Measurements from ENCODE around the gene ETNK2. TPM values are rescaled to one million over a fixed set of nuclear protein-coding genes. Genes with fewer than 3 reads are reported as not detected.

ETNK2 gene
- total RNA-seq, 4 donors from 2014 or later: 5.6 to 15.3 (median 6.8) TPM

GRCh38 chr1:204143276-204144041 is 8.4 kb downstream of the ETNK2 start:
- H3K4me3 ChIP-seq: no peak overlapping the region
- no peak overlapping the region for H3K27ac ChIP-seq (replicated peaks in 1 of 4)
- H3K9me3 ChIP-seq: no peaks in the 10 kb centered on the region
- peaks cover 0 to 10% (median 3%) of the 10 kb centered on the region in 4 donors for H3K36me3 ChIP-seq
- H3K4me1 ChIP-seq: no peaks in the 10 kb centered on the region
- DNase-seq (ENCODE audit: extremely low spot score): no peak
- H3K27me3 ChIP-seq: peaks cover 0 to 9% (median 0%) of the 10 kb centered on the region in 4 donors
- intact Hi-C loops (cut with DNase I): no loop called here
- no peak for TF ChIP-seq EP300 (IDR thresholded peaks at IDR 0.05)
- no peak for TF ChIP-seq POLR2A (IDR thresholded peaks at IDR 0.05; ENCODE audit: low read depth)
- no peak for TF ChIP-seq CTCF (IDR thresholded peaks at IDR 0.05)
- TF ChIP-seq POLR2AphosphoS5 (IDR thresholded peaks at IDR 0.05): no peak
- WGBS: 83% methylated on average over 13 of the region's 14 CpGs

- Histone ChIP-seq H3K27ac (replicated peaks in 1 of 4) (no peak overlapping the region), H3K36me3 (peaks cover 0 to 14% (median 7%) of the 10 kb centered on the region in 4 donors), H3K9me3 (no peaks in the 10 kb centered on the region), H3K4me3 (no peak overlapping the region), H3K27me3 (peaks cover 0 to 9% (median 0%) of the 10 kb centered on the region in 4 donors), H3K4me1 (no peaks in the 10 kb centered on the region)
- DNase-seq (ENCODE audit: extremely low spot score): no peak
- intact Hi-C loops (cut with DNase I): no loop called here
- no peak for TF ChIP-seq POLR2A (IDR thresholded peaks at IDR 0.05; ENCODE audit: low read depth)
- no peak for TF ChIP-seq POLR2AphosphoS5 (IDR thresholded peaks at IDR 0.05)
- no peak for TF ChIP-seq EP300 (IDR thresholded peaks at IDR 0.05)
- TF ChIP-seq CTCF (IDR thresholded peaks at IDR 0.05): no peak
- WGBS: 93% methylated on average over 5 of the region's 5 CpGs
Observed at GRCh38 chr1:204142032-204142974, 9.5 kb downstream of the ETNK2 start.

- Histone ChIP-seq H3K9me3 (no peaks in the 10 kb centered on the region), H3K36me3 (peaks cover 0 to 14% (median 8%) of the 10 kb centered on the region in 4 donors), H3K4me3 (no peak overlapping the region), H3K27ac (replicated peaks in 1 of 4) (no peak overlapping the region), H3K4me1 (no peaks in the 10 kb centered on the region), H3K27me3 (peaks cover 0 to 9% (median 0%) of the 10 kb centered on the region in 4 donors)
- 100% methylated on average over 3 of the region's 3 CpGs for WGBS
- no peak for DNase-seq (ENCODE audit: extremely low spot score)
- intact Hi-C loops (cut with DNase I): no loop called here
- TF ChIP-seq EP300 (IDR thresholded peaks at IDR 0.05) (no peak), CTCF (IDR thresholded peaks at IDR 0.05) (no peak), POLR2AphosphoS5 (IDR thresholded peaks at IDR 0.05) (no peak), POLR2A (IDR thresholded peaks at IDR 0.05; ENCODE audit: low read depth) (no peak)
Observed at GRCh38 chr1:204141131-204141530, 10.7 kb downstream of the ETNK2 start.

- H3K27ac ChIP-seq (replicated peaks in 1 of 4): no peak overlapping the region
- intact Hi-C loops (cut with DNase I): no loop called here
- no peaks in the 10 kb centered on the region for H3K4me1 ChIP-seq
- H3K9me3 ChIP-seq: no peaks in the 10 kb centered on the region
- no peak for DNase-seq (ENCODE audit: extremely low spot score)
- peaks cover 0 to 9% (median 0%) of the 10 kb centered on the region in 4 donors for H3K27me3 ChIP-seq
- H3K36me3 ChIP-seq: peaks cover 0 to 14% (median 5%) of the 10 kb centered on the region in 4 donors
- no peak overlapping the region for H3K4me3 ChIP-seq
- TF ChIP-seq POLR2AphosphoS5 (IDR thresholded peaks at IDR 0.05): no peak
- 93% methylated on average over 6 of the region's 6 CpGs for WGBS
Observed at GRCh38 chr1:204139952-204140351, 11.9 kb downstream of the ETNK2 start.

- no peak for DNase-seq (ENCODE audit: extremely low spot score)
- Histone ChIP-seq H3K27me3 (peaks cover 0 to 9% (median 0%) of the 10 kb centered on the region in 4 donors), H3K4me3 (no peak overlapping the region), H3K27ac (replicated peaks in 1 of 4) (no peak overlapping the region), H3K4me1 (no peaks in the 10 kb centered on the region), H3K36me3 (peaks cover 0 to 23% (median 9%) of the 10 kb centered on the region in 4 donors), H3K9me3 (no peaks in the 10 kb centered on the region)
- no peak for TF ChIP-seq EP300 (IDR thresholded peaks at IDR 0.05)
- no peak for TF ChIP-seq POLR2AphosphoS5 (IDR thresholded peaks at IDR 0.05)
- TF ChIP-seq POLR2A (IDR thresholded peaks at IDR 0.05; ENCODE audit: low read depth): no peak
- TF ChIP-seq CTCF (IDR thresholded peaks at IDR 0.05): no peak
- intact Hi-C loops (cut with DNase I): no loop called here
- 100% methylated on average over 2 of the region's 2 CpGs for WGBS
Observed at GRCh38 chr1:204139088-204139487, 12.8 kb downstream of the ETNK2 start.
